SKM-1 treated with dmso at 0.1 percent for 144 hours (cell line): Measurements from ENCODE around the gene ATXN1.

ENCODE experiments used
- DNase-seq: peaks from one replicate; lab custom pipeline; 2025; ENCODE audit not compliant: unreplicated experiment; lab: John Stamatoyannopoulos, UW

The ATXN1 gene

DNA sequence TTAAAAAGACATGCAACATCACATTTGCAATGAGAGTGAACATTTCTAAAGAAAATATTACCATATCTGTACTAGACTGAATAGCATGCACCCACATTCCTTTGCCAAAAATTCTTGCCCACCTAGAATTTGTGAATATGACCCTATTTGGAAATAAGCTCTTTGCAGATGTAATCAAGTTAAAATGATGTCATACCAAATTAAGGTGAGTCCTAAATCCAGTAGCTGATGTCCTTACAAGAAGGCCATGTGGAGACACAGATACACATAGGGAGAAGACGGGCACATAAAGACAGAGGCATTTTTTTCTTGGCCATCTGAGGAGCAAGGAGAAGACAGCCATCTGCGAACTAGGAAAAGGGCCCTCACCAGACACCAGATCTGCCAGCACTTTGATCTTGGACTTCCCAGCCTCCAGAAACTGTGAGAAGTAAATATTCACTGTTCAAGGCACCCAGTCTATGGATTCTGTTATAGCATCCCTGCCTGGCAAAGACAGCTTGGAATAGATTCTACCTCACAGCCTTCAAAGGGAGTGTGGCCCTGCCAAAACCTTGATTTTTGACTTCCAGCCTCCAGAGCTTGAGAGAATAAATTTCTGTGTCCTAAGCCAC is 22.8 kb upstream of the ATXN1 start:
- DNase-seq, result no peak

DNA sequence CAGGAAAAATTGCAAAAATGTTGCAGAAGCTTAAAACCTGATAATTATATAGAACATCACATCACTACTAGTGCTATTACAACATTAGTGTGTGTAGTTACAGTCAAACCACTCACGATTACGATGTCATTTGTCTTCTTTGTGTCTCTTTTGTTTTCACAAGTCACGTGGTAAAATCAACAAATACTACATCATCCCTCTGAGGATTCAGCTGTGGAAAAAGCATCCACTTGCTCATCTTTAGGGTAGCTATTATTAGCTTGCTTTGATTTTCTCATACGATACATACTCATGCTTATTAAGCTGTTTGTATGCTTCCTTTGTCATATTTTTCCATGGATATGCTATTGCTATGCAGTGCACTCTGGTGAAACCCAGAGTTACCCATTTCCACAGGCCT is 22.2 kb upstream of the ATXN1 start:
- DNase-seq, result no peak

DNA sequence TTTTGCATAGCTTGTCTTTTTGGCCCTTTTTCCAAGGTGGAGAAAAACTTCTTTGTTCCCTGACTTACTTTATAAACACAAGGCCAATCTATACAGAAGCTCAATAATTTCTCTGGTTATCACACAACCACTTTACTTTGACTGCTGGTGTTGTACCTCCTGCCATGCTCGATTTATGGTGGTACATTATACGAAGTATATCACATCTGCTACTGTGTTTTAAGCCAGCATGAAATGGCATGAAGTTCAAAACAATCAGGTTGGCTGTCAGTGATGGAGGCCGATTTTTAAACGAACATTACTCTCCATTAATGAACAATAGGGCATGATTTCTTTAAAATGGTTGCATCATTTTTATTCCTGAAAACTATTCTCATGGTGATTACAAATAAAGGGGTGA is 21.0 kb upstream of the ATXN1 start:
- no peak for DNase-seq

DNA sequence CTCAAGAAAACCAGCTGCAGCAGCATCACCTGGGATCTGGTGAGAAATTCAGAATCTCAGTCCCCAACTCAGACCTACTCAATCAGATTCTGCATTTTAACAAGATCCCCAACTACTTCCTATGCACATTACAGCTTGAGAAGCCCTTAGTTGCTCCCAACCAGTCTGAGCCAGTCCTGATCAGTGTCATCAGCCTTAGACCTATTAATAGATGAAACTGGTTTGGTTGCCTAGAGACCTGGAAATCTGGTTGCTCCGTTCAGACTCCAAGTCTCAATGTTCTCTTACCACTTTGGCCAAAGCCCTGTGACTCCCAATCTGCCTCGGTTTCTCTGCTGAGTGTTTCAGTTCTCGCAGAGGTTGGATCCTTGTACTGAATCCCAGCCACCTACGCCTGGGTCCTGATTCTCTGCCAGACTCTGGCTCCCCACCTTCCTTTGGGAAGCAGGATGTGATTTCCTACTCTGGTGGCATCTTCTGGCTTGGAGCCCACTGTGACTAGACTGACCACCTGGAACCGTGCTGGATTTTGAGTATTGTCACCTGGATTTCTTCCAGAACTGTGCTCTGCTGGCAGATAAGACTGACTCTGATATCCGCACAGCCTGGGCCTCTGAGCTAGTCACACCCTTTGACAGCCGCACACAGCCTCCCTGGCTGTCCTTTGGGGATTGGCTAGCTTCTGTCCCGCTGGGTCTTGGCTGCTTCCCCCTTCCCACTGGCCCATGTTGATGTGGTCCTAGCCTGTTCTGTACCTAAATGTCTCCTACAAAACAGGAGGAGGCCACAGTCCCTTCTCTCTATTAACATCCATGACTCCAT is 20.3 kb upstream of the ATXN1 start:
- DNase-seq, result no peak

DNA sequence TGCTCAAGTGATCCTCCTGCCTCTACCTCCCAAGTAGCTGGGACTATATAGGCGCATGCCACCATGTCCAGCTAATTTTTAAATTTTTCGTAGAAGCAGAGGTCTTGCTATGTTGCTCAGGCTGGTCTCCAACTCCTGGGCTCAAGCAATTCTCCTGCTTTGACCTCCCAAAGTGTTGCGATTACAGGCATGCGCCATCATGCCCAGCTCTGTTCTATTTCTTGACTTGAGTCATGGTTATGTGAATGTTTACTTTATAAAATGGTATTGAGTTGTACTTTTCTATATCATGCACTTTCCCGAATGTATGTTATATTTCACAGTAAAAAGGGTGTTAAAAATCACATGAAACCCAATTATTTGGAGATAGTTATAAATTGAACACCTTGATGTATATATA is 17.3 kb upstream of the ATXN1 start:
- DNase-seq, result no peak

DNA sequence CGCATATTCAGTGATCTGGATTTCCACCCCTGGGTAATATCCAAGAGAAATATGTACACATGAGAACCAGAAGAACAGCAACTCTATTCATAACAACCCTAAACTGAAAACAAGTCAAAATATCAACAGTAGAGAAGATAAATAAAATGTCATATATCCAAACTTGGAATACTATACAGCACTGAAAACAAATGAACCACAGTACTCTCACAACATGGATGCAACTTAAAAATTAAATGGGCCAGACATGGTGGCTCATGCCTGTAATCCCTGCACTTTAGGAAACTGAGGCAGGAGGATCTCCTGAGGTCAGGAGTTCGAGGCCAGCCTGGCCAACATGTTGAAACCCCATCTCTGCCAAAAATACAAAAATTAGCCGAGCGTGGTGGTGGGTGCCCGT is 16.5 kb upstream of the ATXN1 start:
- no peak for DNase-seq

DNA sequence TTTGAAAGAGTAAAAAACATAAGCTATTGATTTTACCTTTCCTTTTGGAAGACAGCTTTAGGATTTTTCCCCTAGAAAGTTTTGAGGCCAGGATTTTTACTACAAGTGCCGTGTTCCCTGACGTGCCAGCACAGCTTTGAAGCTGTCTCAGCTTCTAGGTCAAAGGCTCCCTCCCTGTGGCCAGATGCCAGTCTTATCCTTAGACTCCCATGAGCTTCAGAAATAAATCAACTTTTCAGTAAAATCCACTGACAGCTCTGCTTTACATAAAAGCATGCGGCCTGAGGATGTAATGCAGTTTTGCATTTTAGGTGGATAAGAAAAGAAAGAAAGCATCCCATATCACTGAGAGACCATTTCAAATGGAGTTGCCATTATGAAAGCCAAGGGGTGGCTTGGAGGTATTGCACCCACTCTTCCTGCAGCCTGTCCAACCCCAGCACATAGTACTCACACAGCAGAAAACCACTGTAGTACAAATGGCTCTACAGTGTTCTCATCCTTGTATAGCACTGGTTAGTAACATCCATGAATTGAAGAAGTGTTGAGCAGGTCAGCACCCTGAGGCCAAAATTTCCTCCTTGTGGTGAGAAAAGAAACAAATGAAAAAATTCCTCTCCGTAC is 15.2 kb upstream of the ATXN1 start:
- no peak for DNase-seq

DNA sequence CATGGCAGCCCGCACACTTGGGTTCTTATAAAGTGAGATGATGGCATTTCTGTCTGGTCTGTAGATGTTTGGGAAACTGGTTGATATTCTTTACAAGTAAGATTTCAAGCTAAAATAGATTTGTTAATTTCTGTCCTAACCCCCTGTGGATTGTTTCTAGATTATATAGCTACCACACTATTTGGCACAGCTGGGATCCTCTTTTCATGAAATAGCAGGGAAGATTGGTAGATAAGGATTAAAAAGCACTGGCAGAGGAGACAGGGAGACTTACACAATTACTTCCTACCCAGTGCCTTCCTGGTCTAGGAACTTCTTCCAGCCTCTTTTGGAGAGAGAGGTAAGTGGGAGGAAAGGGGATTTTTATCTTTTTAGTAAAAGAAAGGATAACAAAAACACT is 13.2 kb upstream of the ATXN1 start:
- no peak for DNase-seq

DNA sequence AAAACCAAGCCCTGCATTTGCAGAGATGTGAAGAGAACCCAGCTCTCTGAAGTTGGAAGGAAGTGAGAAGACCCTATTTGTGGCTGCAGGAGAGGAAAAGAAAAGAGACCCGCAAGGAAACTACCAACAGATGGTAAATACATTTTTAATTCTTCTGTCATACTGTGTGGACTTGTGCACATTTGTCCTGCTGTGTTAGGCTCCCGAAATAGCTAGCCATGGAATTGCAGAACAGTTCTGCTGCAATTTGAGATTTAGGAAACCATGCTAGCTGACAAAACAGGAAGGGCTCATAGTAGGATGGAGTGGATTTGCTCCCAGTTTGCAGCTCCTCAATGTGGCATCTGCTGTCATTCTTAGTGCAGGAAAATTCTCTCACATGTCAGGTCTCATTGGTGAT is 12.1 kb upstream of the ATXN1 start:
- DNase-seq, result no peak

DNA sequence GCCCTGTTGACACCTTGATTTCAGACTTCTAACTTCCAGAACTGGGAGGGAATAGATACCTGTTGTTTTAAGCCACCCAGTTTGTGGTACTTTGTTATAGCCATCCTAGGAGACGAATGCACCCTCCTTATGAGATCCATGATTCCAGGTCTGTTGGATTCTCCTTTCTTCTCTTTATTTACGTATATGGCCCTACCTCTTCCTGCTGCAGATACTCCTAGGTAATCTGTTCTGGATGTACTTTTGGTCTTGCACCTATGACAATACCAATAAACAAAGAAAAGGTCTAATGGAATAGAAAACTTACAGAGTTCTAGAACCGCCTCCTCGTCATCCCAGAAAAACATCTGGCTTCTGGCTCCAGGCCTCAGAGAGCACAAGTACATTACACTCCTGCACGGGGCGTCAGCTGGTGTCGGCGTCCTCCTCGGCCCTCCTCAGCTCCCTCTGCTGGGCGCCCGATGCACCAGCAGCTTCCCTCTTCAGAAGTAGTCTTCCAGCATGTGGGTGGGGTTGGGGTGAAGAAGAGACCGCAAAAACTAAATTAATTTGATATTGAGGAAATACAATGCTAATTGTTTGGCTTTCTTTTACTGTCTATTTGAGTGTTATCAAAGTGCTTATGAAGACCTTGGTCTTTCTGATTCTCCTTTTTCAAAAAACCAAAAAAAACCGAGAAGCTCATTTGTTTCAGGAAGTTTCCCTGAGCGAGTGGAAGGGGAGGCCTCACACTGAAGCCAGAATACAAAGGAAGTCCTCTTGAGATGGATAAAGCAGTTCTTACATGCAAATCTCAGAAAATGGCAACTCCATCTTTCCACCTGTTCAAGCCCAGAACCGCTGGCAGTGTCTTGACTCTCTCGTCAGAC is 9.7 kb upstream of the ATXN1 start:
- peak; percentile 76 for DNase-seq

DNA sequence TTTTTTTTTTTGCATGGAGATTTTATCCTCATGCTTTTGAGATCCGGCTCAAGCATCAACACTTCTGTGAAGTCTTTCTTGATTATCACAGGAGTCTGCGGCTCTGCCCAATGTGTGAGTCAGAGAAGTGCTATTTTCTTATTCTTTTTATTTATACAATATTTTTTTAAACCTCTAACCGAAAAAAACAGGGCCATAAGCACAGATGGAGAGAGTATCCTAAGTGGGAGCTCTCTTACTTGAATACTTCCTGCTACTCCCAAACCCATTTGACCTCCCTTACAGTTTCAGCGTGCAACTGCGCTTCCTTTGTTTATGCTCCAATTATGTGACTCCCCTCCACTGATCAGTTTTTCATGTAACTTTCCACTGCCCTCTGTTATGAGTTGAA is 8.7 kb upstream of the ATXN1 start:
- DNase-seq, result no peak

DNA sequence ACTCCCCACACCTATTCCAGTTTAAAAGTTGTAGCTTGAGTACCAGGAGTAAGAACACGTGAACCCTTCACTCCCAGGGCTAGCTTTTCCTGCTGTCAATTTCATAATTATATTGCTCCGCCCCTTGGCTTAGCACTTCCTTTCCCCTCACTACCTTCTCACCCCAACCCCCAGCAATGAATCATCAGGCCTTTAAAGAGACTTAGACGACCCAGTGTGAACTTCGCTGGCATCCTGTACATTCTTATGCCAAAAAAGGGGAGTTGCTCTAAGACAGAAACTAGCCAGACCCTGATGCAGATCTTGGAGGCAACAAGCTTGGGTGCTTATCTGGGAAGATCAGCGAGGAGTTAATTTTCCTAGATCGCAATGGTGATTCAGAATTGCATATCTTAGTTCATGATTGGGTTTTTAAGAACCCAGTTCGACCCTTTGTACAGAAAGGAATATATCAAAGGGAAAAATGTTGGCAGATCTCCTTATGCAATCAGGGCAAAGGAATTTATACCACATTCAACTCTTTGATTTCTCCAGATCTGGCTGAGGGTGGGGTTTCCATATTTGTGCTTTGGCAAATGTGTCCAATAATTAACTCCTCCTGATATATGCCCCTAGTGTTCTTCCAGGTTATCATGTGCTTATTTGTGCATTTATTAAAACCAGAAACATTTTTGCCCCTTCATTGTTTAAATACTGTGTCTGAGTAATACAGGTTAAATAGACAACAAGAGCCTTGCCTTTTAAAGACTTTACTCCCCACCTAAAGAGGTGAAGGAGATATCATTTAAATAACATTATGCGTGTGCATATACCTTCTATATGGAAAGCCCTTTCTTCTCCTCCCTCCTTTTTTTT is 8.1 kb upstream of the ATXN1 start:
- peak; percentile 82 for DNase-seq

DNA sequence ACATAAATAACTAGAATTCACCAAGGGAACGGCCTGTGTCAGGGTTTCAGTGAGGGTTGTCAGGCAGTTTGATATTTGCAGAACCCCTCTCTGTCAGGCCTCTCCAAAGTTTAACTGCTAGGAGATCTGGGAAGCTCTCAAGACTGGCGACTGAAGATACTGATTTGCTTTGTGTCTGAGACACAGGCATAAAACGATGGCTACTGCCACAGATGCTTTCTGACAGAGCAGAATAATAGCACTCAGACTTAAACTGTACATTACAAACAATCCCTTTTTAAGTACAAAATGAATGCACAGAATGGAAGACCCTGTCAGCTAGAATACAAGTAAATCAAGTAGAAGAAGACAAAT is 7.2 kb upstream of the ATXN1 start:
- no peak for DNase-seq

DNA sequence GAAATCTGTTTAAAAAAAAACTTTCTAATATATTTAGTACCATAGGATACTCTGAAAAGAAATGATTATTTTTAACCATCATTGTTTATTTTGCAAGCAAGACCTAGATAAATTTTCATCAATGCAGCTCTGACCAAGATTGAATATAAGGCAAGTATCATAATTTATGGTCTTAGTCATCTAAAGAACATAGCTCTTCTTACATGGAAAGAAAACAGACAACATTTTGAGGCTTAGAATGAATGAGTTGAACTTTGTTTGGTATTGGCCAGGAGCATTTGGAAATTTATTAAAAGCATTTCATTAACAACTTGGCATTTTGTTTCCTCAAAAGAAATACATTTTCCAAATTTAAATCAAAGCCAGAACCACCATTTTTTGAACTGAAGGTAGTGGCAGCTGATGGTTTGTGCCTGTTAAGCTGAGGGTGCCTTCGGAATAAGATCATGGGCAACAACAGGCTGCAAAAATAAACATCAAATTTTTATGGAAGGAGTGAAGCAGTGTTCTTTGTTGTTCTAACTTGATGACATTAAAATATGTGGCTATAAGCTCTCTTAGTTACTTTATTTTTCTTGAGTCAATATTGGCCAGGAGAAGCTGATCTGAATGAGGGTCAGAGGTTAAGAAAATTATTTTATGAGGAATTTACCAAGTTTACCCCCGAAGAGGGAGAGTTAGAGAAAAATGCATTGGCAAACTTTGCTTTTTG is 6.7 kb upstream of the ATXN1 start:
- no peak for DNase-seq

DNA sequence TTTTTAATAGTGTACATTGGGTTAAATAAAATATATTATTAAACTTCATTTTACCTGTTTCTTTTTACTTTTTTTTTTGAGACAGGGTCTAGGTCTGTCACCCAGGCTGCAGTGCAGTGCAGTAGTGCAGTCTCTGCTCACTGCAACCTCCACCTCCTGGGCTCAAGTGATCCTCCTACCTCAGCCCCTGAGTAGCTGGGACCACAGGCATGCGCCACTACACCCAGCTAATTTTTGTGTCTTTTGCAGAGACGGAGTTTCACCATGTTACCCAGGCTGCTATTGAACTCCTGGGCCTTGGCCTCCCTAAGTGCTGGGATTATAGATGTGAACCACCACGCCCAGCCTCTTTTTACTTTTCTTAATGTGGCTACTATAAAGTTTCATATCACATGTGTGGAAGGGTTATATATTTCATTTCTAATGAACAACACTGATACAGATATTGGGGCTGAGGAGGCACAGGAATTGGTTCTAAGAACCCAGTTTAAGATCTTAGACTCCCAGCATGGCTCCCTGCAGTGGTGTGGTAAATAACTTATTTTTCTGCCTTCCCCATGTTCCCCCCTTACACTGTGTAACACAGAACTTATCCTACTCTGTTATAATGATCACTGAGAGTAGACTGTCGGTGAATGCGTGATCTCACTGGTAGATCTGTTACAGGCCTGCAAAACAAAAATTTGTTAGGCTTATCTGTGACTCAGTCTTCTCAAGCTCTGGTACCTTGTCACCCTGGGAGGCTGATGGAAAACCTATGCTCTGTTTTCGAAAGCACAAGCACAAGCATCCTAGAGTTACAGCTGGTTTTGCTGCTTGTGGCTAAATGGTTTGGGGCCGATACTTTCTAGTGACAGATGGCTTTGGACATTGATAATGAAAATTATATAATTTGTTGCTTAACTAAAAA is 5.8 kb upstream of the ATXN1 start:
- DNase-seq, result no peak

DNA sequence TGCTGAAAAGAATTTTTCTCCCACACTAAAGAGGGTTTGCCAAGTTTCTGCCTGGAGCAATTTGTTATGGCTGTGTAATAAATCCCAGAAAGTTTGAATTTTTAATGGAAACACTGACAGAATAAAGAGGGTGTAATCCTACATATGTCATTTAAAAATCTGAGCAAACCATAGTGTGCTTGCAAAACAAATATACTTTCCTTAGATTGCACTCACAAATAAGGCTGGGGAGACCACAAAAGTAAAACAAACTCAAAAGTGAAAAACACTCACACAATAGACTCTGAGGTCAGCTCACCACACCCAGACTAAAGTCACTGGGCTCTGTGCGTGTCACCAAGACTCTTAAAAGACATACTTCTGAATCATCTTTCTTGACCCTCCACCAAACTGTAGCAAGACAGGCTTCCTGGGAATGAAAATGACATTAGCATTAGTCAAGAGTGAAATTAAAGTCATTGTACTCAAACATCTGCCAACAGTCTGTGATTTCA is 4.8 kb upstream of the ATXN1 start:
- DNase-seq, result no peak

DNA sequence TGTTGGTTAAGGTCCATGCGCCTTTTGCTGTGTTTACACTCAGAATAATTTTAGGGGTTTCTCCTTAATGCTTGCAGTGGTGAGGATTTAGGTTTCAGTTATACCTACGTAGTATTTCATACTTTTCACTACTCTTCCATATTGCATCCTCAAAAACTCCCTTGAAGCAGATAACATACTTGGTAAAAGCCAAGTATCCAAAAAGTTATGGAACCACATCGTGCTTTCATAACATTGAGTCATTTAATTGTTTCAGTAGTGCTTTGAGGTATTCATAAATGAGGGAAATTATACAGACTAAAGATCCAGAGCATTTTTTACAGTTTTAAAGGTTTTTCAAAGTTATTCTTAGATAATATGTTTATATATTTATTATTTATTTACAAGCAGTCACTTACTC is 4.0 kb upstream of the ATXN1 start:
- no peak for DNase-seq

DNA sequence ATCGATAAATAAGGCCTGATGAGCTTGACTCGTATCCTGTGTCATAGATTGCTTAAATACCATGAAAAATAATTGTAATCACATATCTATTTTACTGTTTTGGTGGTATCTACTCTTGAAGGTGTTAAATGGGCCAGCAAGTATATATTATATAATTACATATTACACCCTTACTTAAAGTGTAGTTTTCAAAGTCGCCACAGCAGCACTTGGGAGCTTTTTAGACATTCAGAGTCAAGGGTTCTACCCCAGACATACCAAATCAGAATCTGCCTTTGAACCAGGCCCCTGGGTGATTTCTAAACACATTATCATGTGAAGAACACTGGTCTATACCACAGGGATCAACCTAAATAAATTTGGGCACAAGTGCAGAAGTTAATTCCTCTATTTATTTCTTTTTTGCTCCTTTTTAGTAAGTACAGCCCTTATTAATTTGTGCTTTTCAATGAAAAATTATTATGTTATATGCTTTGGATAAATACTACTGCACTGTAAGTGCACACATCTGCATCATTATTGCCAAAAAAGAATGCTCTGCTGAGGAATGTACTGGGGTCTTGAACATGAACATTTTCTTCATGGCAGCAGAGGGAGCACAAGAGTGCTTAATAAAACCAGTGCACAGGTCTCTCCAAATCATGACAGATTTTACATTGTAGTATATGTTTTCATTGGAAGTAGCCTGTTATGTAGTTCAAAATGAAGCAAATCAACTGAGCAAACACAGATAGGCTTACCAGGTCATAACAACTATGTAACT is 3.1 kb upstream of the ATXN1 start:
- peak; percentile 10 for DNase-seq
